Sigmoid colon (tissue), 4 donors: ENCODE data around the gene LRRC47.

Experiments used
- POLR2AphosphoS5 ChIP-seq, 4 donors: sonication (generic); formaldehyde crosslinking; IDR thresholded peaks; one replicate each; pipeline ENCODE4 v1.6.1; 2017; ENCODE audit warnings: antibody characterized with exemption in 4 of 4
- TF ChIP-seq, protein P1 (sequence below), 4 experiments: fragments of 450-650 bp in 3 of 4; fragments of 200-600 bp in 1 of 4; IDR thresholded peaks; one replicate each; pipeline ENCODE4 v1.5.1; 2016 to 2019; ENCODE audit warnings: antibody characterized with exemption in 4 of 4, mild to moderate bottlenecking in 3 of 4, moderate library complexity in 2 of 4

DNA sequence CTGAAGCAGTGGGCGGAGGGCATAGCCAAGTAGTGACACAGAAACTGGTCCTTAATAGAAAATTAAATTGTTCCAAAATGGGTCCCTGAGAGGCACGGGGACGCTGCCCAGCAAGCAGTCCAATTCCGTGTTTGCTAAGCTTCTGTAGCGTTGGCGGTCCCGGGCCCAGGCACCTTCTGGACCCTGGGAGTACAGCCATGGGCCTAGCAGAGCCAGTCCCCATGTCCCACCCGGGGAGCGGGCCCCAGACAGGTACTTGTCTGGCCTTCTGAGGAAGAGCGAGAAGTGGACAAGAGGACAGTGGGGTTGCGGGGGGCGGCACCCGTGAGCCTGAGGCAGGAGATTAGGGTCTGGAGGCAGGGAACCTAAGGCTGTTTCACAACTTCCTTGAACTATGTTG lies 55.5 kb downstream of the LRRC47 start:
- TF ChIP-seq, protein P1, sequence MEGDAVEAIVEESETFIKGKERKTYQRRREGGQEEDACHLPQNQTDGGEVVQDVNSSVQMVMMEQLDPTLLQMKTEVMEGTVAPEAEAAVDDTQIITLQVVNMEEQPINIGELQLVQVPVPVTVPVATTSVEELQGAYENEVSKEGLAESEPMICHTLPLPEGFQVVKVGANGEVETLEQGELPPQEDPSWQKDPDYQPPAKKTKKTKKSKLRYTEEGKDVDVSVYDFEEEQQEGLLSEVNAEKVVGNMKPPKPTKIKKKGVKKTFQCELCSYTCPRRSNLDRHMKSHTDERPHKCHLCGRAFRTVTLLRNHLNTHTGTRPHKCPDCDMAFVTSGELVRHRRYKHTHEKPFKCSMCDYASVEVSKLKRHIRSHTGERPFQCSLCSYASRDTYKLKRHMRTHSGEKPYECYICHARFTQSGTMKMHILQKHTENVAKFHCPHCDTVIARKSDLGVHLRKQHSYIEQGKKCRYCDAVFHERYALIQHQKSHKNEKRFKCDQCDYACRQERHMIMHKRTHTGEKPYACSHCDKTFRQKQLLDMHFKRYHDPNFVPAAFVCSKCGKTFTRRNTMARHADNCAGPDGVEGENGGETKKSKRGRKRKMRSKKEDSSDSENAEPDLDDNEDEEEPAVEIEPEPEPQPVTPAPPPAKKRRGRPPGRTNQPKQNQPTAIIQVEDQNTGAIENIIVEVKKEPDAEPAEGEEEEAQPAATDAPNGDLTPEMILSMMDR (IDR thresholded peaks at IDR 0.05) = no peak
- TF ChIP-seq POLR2AphosphoS5 (IDR thresholded peaks at IDR 0.05) = no peak
